CD4-positive, CD25-positive, alpha-beta regulatory T cell (primary cell): ENCODE results near the gene MELK. TPM values are rescaled to one million over a fixed set of nuclear protein-coding genes. Genes with fewer than 3 reads are reported as not detected.
A peak's percentile ranks its signal among the peaks of the same experiment; 100 is the strongest.
"Not testable (repeated sequence)": the region's sequence is repeated elsewhere in the genome, so short reads cannot be mapped to it uniquely, and the experiment has no call there.

Experiments used
- ATAC-seq, 2 donors: fragments of 150-1000 bp; cut with Tn5 transposase; one replicate each; pipeline ENCODE4 v1.10.0; 2021; ENCODE audit warnings: low read depth in 2 of 2, moderate number of reproducible peaks in 2 of 2, moderate library complexity in 1 of 2
- DNase-seq, 3 donors: peaks; one replicate each; pipeline versions ENCODE4 v3.0.0 to v3.0.0-alpha.2; 2012 to 2022; ENCODE audit warnings: mixed read lengths in 1 of 3
- H3K27ac ChIP-seq: one replicate; pipeline ENCODE4 v1.7.0; 2013; ENCODE audit warnings: mild to moderate bottlenecking, low read length; ENCODE audit not compliant: insufficient read depth, poor library complexity, severe bottlenecking
- H3K27me3 ChIP-seq: one replicate; pipeline ENCODE4 v1.7.0; 2013; ENCODE audit warnings: low read length; ENCODE audit not compliant: control insufficient read depth, insufficient read depth
- H3K36me3 ChIP-seq: one replicate; pipeline ENCODE4 v1.7.0; 2013; ENCODE audit warnings: mild to moderate bottlenecking, low read length, moderate library complexity; ENCODE audit not compliant: control insufficient read depth, insufficient read depth
- H3K4me1 ChIP-seq: 2 replicates; pipeline ENCODE4 v1.7.0; 2013; ENCODE audit warnings: mild to moderate bottlenecking, low read length; ENCODE audit not compliant: insufficient read depth, control insufficient read depth, poor library complexity, severe bottlenecking
- H3K4me3 ChIP-seq: one replicate; pipeline ENCODE4 v1.7.0; 2013; ENCODE audit warnings: low read depth, mild to moderate bottlenecking, low read length, moderate library complexity
- H3K9me3 ChIP-seq, 2 experiments: 1 replicate in 1 of 2; 2 replicates in 1 of 2; pipeline ENCODE4 v1.7.0; 2013; ENCODE audit warnings: low read length in 2 of 2, mild to moderate bottlenecking in 1 of 2, moderate library complexity in 1 of 2; ENCODE audit not compliant: control insufficient read depth in 2 of 2
- H3K27ac Mint-ChIP-seq, 3 donors: one replicate each; pipeline ENCODE4 v1.8.0; 2020 to 2022; ENCODE audit warnings: mild to moderate bottlenecking in 3 of 3, mixed read lengths in 3 of 3, moderate library complexity in 2 of 3
- H3K27me3 Mint-ChIP-seq: one replicate; pipeline ENCODE4 v1.8.0; 2022; ENCODE audit warnings: mild to moderate bottlenecking, mixed read lengths
- H3K36me3 Mint-ChIP-seq: one replicate; pipeline ENCODE4 v1.8.0; 2020; ENCODE audit warnings: mixed read lengths
- H3K4me1 Mint-ChIP-seq, 4 donors: one replicate each; pipeline ENCODE4 v1.8.0; 2020 to 2022; ENCODE audit warnings: mixed read lengths in 4 of 4, mild to moderate bottlenecking in 1 of 4
- H3K4me3 Mint-ChIP-seq, 4 donors: one replicate each; pipeline ENCODE4 v1.8.0; 2020 to 2022; ENCODE audit warnings: mild to moderate bottlenecking in 4 of 4, mixed read lengths in 4 of 4, moderate library complexity in 3 of 4
- H3K9me3 Mint-ChIP-seq, 7 donors: one replicate each; pipeline ENCODE4 v1.8.0; 2020 to 2022; ENCODE audit warnings: mixed read lengths in 7 of 7, mild to moderate bottlenecking in 3 of 7, moderate library complexity in 2 of 7
- polyA plus RNA-seq, 4 donors: library from polyadenylated mRNA; unstranded; fragments of 300-500 nt; fragmentation: Illumina TruSeq; gene quantifications; one replicate each; pipeline ENCODE4 v1.2.3, GENCODE V29; 2021
- total RNA-seq: library from RNA; stranded (reverse); gene quantifications from one replicate; pipeline ENCODE4 v1.2.3, GENCODE V29; 2022

MELK gene
- total and polyA plus RNA-seq, 5 donors from 2014 or later, result 0.90 to 5.5 (median 2.2) TPM

- H3K4me1 Mint-ChIP-seq, H3K9me3 ChIP-seq, H3K4me1 ChIP-seq, H3K36me3 ChIP-seq, DNase-seq, H3K27me3 ChIP-seq, H3K36me3 Mint-ChIP-seq, H3K4me3 ChIP-seq, ATAC-seq, H3K4me3 Mint-ChIP-seq, H3K27ac Mint-ChIP-seq, H3K27ac ChIP-seq, H3K9me3 Mint-ChIP-seq: not testable (repeated sequence)
- H3K27me3 Mint-ChIP-seq, result peaks cover 16% of the 10 kb centered on the region
Observed at GRCh38 chr9:36562801-36563200, 9.9 kb upstream of the MELK start.

GRCh38 chr9:36566813-36567221 is 5.9 kb upstream of the MELK start:
- Mint-ChIP-seq H3K4me3 (no peak overlapping the region), H3K27ac (peak overlapping the region in 1 of 3 donors; percentile 44), H3K4me1 (peaks cover 0 to 4% (median 2%) of the 10 kb centered on the region in 4 donors), H3K9me3 (peaks cover 0 to 2% (median 0%) of the 10 kb centered on the region in 7 donors), H3K36me3 (peaks cover 3% of the 10 kb centered on the region), H3K27me3 (peaks cover 36% of the 10 kb centered on the region)
- Histone ChIP-seq H3K4me3 (no peak overlapping the region), H3K9me3 (no peaks in the 10 kb centered on the region), H3K27ac (no peak overlapping the region), H3K36me3 (no peaks in the 10 kb centered on the region), H3K27me3 (no peaks in the 10 kb centered on the region), H3K4me1 (no peaks in the 10 kb centered on the region)
- DNase-seq, result no peak
- ATAC-seq, result no peak

GRCh38 chr9:36568681-36569080 is 4.0 kb upstream of the MELK start:
- H3K4me1 Mint-ChIP-seq, result peaks cover 0 to 14% (median 8%) of the 10 kb centered on the region in 4 donors
- H3K27me3 Mint-ChIP-seq, result peaks cover 31% of the 10 kb centered on the region
- not testable (repeated sequence) for H3K9me3 ChIP-seq, H3K36me3 ChIP-seq, H3K36me3 Mint-ChIP-seq, H3K27me3 ChIP-seq, H3K4me3 Mint-ChIP-seq, H3K9me3 Mint-ChIP-seq, H3K4me3 ChIP-seq, ATAC-seq, H3K27ac ChIP-seq, DNase-seq, H3K27ac Mint-ChIP-seq
- peaks cover 13% of the 10 kb centered on the region for H3K4me1 ChIP-seq

GRCh38 chr9:36571333-36571732 is 1.4 kb upstream of the MELK start:
- ATAC-seq (no peak), DNase-seq (no peak)
- Mint-ChIP-seq H3K4me1 (peaks cover 12 to 36% (median 20%) of the 10 kb centered on the region in 4 donors), H3K27ac (no peak overlapping the region), H3K9me3 (peaks cover 0 to under 1% (median 0%) of the 10 kb centered on the region in 7 donors), H3K4me3 (peak overlapping the region; percentile 13 to 98 (median 74)), H3K36me3 (peaks cover 3% of the 10 kb centered on the region), H3K27me3 (peaks cover 31% of the 10 kb centered on the region)
- no peaks in the 10 kb centered on the region for H3K9me3 ChIP-seq
- H3K4me1 ChIP-seq, result peaks cover 28% of the 10 kb centered on the region
- H3K27me3 ChIP-seq, result no peaks in the 10 kb centered on the region
- no peak overlapping the region for H3K27ac ChIP-seq
- no peak overlapping the region for H3K4me3 ChIP-seq
- H3K36me3 ChIP-seq, result no peaks in the 10 kb centered on the region

GRCh38 chr9:36574045-36574444 is 1.4 kb downstream of the MELK start:
- not testable (repeated sequence) for H3K9me3 ChIP-seq, DNase-seq, H3K27me3 ChIP-seq, H3K36me3 Mint-ChIP-seq, H3K9me3 Mint-ChIP-seq, ATAC-seq, H3K36me3 ChIP-seq
- Histone ChIP-seq H3K4me1 (peaks cover 34% of the 10 kb centered on the region), H3K27ac (peak overlapping the region; percentile 56), H3K4me3 (peak overlapping the region; percentile 75)
- Mint-ChIP-seq H3K4me1 (peaks cover 12 to 40% (median 24%) of the 10 kb centered on the region in 4 donors), H3K4me3 (peak overlapping the region; percentile 92 to 98 (median 95)), H3K27ac (peak overlapping the region in 1 of 3 donors; percentile 89), H3K27me3 (peaks cover 15% of the 10 kb centered on the region)

- Mint-ChIP-seq H3K27ac (peak overlapping the region in 2 of 3 donors; percentile 8 to 13), H3K4me3 (peak overlapping the region; percentile 24 to 98 (median 47)), H3K27me3 (peaks cover 1% of the 10 kb centered on the region), H3K9me3 (no peaks in the 10 kb centered on the region), H3K36me3 (no peaks in the 10 kb centered on the region), H3K4me1 (peaks cover 12 to 40% (median 24%) of the 10 kb centered on the region in 4 donors)
- Histone ChIP-seq H3K4me3 (peak overlapping the region; percentile 64), H3K9me3 (no peaks in the 10 kb centered on the region), H3K27me3 (no peaks in the 10 kb centered on the region), H3K36me3 (no peaks in the 10 kb centered on the region), H3K4me1 (peaks cover 34% of the 10 kb centered on the region), H3K27ac (no peak overlapping the region)
- ATAC-seq (no peak), DNase-seq (no peak)
Observed at GRCh38 chr9:36575411-36575882, 2.8 kb downstream of the MELK start.

GRCh38 chr9:36576866-36577265 is 4.2 kb downstream of the MELK start:
- no peak overlapping the region for H3K4me3 ChIP-seq
- Mint-ChIP-seq H3K36me3 (no peaks in the 10 kb centered on the region), H3K4me3 (peak overlapping the region in 1 of 4 donors; percentile 55), H3K9me3 (no peaks in the 10 kb centered on the region), H3K27ac (no peak overlapping the region), H3K4me1 (peaks cover 12 to 41% (median 27%) of the 10 kb centered on the region in 4 donors), H3K27me3 (no peaks in the 10 kb centered on the region)
- H3K9me3 ChIP-seq, result no peaks in the 10 kb centered on the region
- no peak for DNase-seq
- H3K27me3 ChIP-seq, result no peaks in the 10 kb centered on the region
- no peak overlapping the region for H3K27ac ChIP-seq
- no peaks in the 10 kb centered on the region for H3K36me3 ChIP-seq
- no peak for ATAC-seq
- peaks cover 33% of the 10 kb centered on the region for H3K4me1 ChIP-seq
